A673 (cell line): Measurements from ENCODE around the gene UPK3BL2. TPM values are rescaled to one million over a fixed set of nuclear protein-coding genes. Genes with fewer than 3 reads are reported as not detected.
"Not testable (repeated sequence)": the region's sequence is repeated elsewhere in the genome, so short reads cannot be mapped to it uniquely, and the experiment has no call there.

Experiments
- BruUV-seq: library from RNA; stranded (reverse); fragments of 400-500 nt; replicated peaks from 2 replicates; lab custom pipeline; 2021; lab: Mats Ljungman, UMichigan
- CTCF ChIA-PET: fragments of 300-600 bp; sonication (Branson Sonifier 250); formaldehyde crosslinking; loops from one replicate; lab custom pipeline; 2022; ENCODE audit warnings: antibody characterized with exemption; lab: Charles Lee
- POLR2A ChIA-PET: fragments of 300-600 bp; sonication (Branson Sonifier 250); formaldehyde crosslinking; loops from one replicate; lab custom pipeline; 2022; ENCODE audit warnings: antibody characterized with exemption; ENCODE audit not compliant: low non-redundant PET; lab: Charles Lee
- DNase-seq: peaks from one replicate; pipeline ENCODE4 v3.0.0-alpha.2; 2015; ENCODE audit warnings: low spot score
- H3K27ac ChIP-seq: fragments of 200-600 bp; sonication (generic); 2 replicates; pipeline ENCODE4 v1.5.1; 2016; ENCODE audit warnings: mixed run types, low read depth, mild to moderate bottlenecking, mixed read lengths, antibody characterized with exemption, low read length; ENCODE audit not compliant: poor library complexity, severe bottlenecking
- H3K27me3 ChIP-seq: fragments of 200-600 bp; sonication (generic); replicated peaks from 2 replicates; pipeline ENCODE4 v1.6.1; 2017; ENCODE audit warnings: mixed run types, low read depth, mild to moderate bottlenecking, mixed read lengths, antibody characterized with exemption, low read length; ENCODE audit not compliant: insufficient read depth, poor library complexity
- H3K36me3 ChIP-seq: fragments of 200-600 bp; sonication (generic); 2 replicates; pipeline ENCODE4 v1.6.1; 2016; ENCODE audit warnings: mixed run types, mild to moderate bottlenecking, mixed read lengths, antibody characterized with exemption, low read length; ENCODE audit not compliant: insufficient read depth, poor library complexity, severe bottlenecking
- H3K4me1 ChIP-seq: fragments of 200-600 bp; sonication (generic); 2 replicates; pipeline ENCODE4 v1.6.1; 2017; ENCODE audit warnings: mixed run types, mild to moderate bottlenecking, mixed read lengths, antibody characterized with exemption, low read length; ENCODE audit not compliant: insufficient read depth, poor library complexity, severe bottlenecking
- H3K4me3 ChIP-seq: fragments of 200-600 bp; sonication (generic); 2 replicates; pipeline ENCODE4 v1.5.1; 2016; ENCODE audit warnings: low read depth, mixed run types, mild to moderate bottlenecking, mixed read lengths, low read length; ENCODE audit not compliant: poor library complexity, severe bottlenecking
- H3K9me3 ChIP-seq: fragments of 200-600 bp; sonication (generic); 2 replicates; pipeline ENCODE4 v1.6.1; 2016; ENCODE audit warnings: mixed run types, low read depth, mild to moderate bottlenecking, mixed read lengths, antibody characterized with exemption, low read length; ENCODE audit not compliant: poor library complexity, severe bottlenecking
- CTCF ChIP-seq: fragments of 300-800, 200-600 bp; sonication (generic); conservative IDR thresholded peaks from 2 replicates; pipeline ENCODE4 v1.5.1; 2017; ENCODE audit warnings: low read depth, mild to moderate bottlenecking, antibody characterized with exemption, low read length, moderate library complexity, mixed read lengths
- intact Hi-C: fragments of 100-400 bp; cut with micrococcal nuclease; formaldehyde crosslinking; loops from one replicate; pipeline ENCODE4 v1.10.0; 2022; ENCODE audit not compliant: unreplicated experiment
- total RNA-seq: library from RNA; stranded (reverse); gene quantifications from 2 replicates; pipeline ENCODE4 v1.2.3, GENCODE V29; 2021

Gene UPK3BL2
- total RNA-seq, 1 experiment from 2014 or later: 4.3 TPM

GRCh38 chr7:102576363-102576762, 32.9 kb upstream of the UPK3BL2 start:
- H3K4me1 ChIP-seq, intact Hi-C loops, CTCF ChIA-PET, BruUV-seq, H3K36me3 ChIP-seq, H3K27ac ChIP-seq, H3K27me3 ChIP-seq, H3K9me3 ChIP-seq, DNase-seq, POLR2A ChIA-PET, H3K4me3 ChIP-seq: not testable (repeated sequence)

DNA sequence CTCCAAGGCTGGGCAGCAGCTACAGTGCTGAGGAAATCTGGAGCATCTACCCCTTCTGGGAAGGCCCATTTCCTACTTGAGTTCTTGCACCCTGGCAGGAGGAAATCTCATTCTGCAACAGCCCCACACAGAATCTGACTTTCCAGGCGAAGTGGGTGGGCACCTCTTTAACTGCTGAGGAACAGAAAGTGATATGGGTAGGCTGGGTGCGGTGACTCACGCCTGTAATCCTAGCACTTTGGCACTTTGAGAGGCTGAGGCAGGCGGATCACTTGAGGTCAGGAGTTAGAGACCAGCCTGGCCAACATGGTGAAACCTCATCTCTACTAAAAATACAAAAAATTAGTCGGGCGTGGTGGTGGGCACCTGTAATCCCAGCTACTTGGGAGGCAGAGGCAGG, 31.1 kb upstream of the UPK3BL2 start:
- DNase-seq, POLR2A ChIA-PET, intact Hi-C loops: not testable (repeated sequence)

GRCh38 chr7:102572261-102573239, 29.1 kb upstream of the UPK3BL2 start, which contains the start of gene POLR2J3:
TSS of gene POLR2J3 (minus strand) at chr7:102572583. CDS start at chr7:102572521, 62 bp downstream.
- Histone ChIP-seq H3K4me3 (peak within 1 kb of the TSS; percentile 53), H3K27ac (peak within 1 kb of the TSS; percentile 50)
- POLR2A ChIA-PET, H3K36me3 ChIP-seq, CTCF ChIA-PET, H3K4me1 ChIP-seq, H3K27me3 ChIP-seq, H3K9me3 ChIP-seq, BruUV-seq, intact Hi-C loops: not testable (repeated sequence)
- peak; percentile 87 for DNase-seq
- peak; percentile 29; the same call in 1 of the 2 replicates for TF ChIP-seq CTCF

More for the DNA sequence above, 31.1 kb upstream of the UPK3BL2 start:
- H3K27me3 ChIP-seq, H3K36me3 ChIP-seq, H3K4me1 ChIP-seq, H3K27ac ChIP-seq, H3K9me3 ChIP-seq, CTCF ChIA-PET, H3K4me3 ChIP-seq, BruUV-seq: not testable (repeated sequence)

DNA sequence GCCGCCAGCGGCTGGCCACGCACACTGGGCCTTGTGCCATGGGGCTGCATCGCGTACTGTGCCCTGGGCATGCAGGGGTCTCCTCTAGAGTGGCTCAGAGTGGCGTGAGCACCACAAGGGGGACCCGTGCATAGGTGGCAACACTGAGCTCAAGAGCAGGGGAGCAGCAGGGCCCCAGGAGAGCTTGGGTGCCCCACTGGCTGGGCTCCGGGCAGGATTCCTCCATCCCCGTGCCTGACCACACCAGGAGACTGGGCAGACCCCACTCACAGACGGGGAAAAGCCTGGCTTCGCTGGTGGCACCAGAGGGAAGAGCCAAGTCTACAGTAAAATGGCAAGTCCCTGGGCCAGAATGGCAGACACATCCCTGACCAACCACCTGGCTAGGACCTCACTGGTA, 25.1 kb upstream of the UPK3BL2 start:
- CTCF ChIA-PET, H3K27me3 ChIP-seq, H3K36me3 ChIP-seq, BruUV-seq, DNase-seq, H3K9me3 ChIP-seq, H3K27ac ChIP-seq, intact Hi-C loops, H3K4me3 ChIP-seq, H3K4me1 ChIP-seq, POLR2A ChIA-PET: not testable (repeated sequence)

GRCh38 chr7:102550808-102551422, 7.4 kb upstream of the UPK3BL2 start, which contains the start of gene SPDYE2:
TSS of gene SPDYE2 (plus strand) at chr7:102551226. CDS start at chr7:102553256, 2,030 bp downstream.
- H3K36me3 ChIP-seq, H3K27me3 ChIP-seq, CTCF ChIA-PET, intact Hi-C loops, BruUV-seq, DNase-seq, H3K9me3 ChIP-seq, H3K27ac ChIP-seq, H3K4me1 ChIP-seq, POLR2A ChIA-PET, H3K4me3 ChIP-seq: not testable (repeated sequence)

DNA sequence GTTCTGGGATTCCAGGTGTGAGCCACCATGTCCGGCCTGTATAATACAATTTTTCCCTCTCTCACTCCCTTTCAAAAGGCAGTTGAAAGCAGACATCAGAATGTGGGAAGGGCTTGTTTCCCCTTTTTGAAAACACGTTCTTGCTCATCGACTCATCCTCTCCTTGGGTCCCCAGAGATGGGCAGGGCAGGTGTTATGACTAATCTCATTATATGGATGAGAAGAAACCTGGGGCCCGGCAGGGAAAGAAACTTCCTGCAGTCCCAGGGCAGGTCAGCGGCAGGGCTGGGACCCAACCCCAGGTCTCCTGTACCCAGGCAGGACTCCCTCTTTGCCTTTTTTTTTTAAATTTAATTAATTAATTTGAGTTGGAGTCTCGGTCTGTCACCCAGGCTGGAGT, 2.9 kb upstream of the UPK3BL2 start:
- DNase-seq, POLR2A ChIA-PET, H3K36me3 ChIP-seq, H3K27ac ChIP-seq, H3K4me3 ChIP-seq, H3K27me3 ChIP-seq, intact Hi-C loops, H3K4me1 ChIP-seq, H3K9me3 ChIP-seq, CTCF ChIA-PET: not testable (repeated sequence)
- TSS peak; percentile 13 for BruUV-seq
